ENCODE data around the gene ARHGAP26.

Gene ARHGAP26

GRCh38 chr5:142816531-142817430 lies 46.6 kb downstream of the ARHGAP26 start:
- H3K79me2 ChIP-seq (ENCODE audit: insufficient read depth, low read depth), result no peaks in the 10 kb centered on the region
- H3K27me3 ChIP-seq (ENCODE audit: insufficient read depth, low read depth), result no peaks in the 10 kb centered on the region
- H3K4me3 ChIP-seq (IDR thresholded peaks at IDR 0.05; ENCODE audit: insufficient read depth, low read depth, low read length), result no peak overlapping the region
- no peak overlapping the region for H3K9ac ChIP-seq
- no peaks in the 10 kb centered on the region for H4K20me1 ChIP-seq (ENCODE audit: insufficient read depth)
- H3K4me1 ChIP-seq (ENCODE audit: low read depth, poor library complexity, severe bottlenecking), result no peaks in the 10 kb centered on the region
- no peak overlapping the region for H3K27ac ChIP-seq
- TF ChIP-seq, protein P1, sequence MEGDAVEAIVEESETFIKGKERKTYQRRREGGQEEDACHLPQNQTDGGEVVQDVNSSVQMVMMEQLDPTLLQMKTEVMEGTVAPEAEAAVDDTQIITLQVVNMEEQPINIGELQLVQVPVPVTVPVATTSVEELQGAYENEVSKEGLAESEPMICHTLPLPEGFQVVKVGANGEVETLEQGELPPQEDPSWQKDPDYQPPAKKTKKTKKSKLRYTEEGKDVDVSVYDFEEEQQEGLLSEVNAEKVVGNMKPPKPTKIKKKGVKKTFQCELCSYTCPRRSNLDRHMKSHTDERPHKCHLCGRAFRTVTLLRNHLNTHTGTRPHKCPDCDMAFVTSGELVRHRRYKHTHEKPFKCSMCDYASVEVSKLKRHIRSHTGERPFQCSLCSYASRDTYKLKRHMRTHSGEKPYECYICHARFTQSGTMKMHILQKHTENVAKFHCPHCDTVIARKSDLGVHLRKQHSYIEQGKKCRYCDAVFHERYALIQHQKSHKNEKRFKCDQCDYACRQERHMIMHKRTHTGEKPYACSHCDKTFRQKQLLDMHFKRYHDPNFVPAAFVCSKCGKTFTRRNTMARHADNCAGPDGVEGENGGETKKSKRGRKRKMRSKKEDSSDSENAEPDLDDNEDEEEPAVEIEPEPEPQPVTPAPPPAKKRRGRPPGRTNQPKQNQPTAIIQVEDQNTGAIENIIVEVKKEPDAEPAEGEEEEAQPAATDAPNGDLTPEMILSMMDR (conservative IDR thresholded peaks at IDR 0.05; ENCODE audit: low read depth, low read length), result no peak
- H3K4me2 ChIP-seq, result no peak overlapping the region
- H3K36me3 ChIP-seq (ENCODE audit: insufficient read depth), result no peaks in the 10 kb centered on the region
- no peak overlapping the region for H2AFZ ChIP-seq (ENCODE audit: low read depth)

- Histone ChIP-seq H3K36me3 (ENCODE audit: insufficient read depth) (no peaks in the 10 kb centered on the region), H3K9ac (no peak overlapping the region), H3K27me3 (ENCODE audit: insufficient read depth, low read depth) (no peaks in the 10 kb centered on the region), H3K4me1 (ENCODE audit: low read depth, poor library complexity, severe bottlenecking) (no peaks in the 10 kb centered on the region), H3K27ac (no peak overlapping the region), H3K4me3 (IDR thresholded peaks at IDR 0.05; ENCODE audit: insufficient read depth, low read depth, low read length) (no peak overlapping the region), H4K20me1 (ENCODE audit: insufficient read depth) (no peaks in the 10 kb centered on the region), H3K79me2 (ENCODE audit: insufficient read depth, low read depth) (no peaks in the 10 kb centered on the region), H3K4me2 (no peak overlapping the region), H2AFZ (ENCODE audit: low read depth) (no peak overlapping the region)
- TF ChIP-seq, protein P1 (conservative IDR thresholded peaks at IDR 0.05; ENCODE audit: low read depth, low read length), result no peak
These were observed 47.8 kb downstream of the ARHGAP26 start for GRCh38 chr5:142817949-142818431.

- TF ChIP-seq, protein P1 (conservative IDR thresholded peaks at IDR 0.05; ENCODE audit: low read depth, low read length), result no peak
- Histone ChIP-seq H3K79me2 (ENCODE audit: insufficient read depth, low read depth) (no peaks in the 10 kb centered on the region), H3K27ac (no peak overlapping the region), H4K20me1 (ENCODE audit: insufficient read depth) (no peaks in the 10 kb centered on the region), H2AFZ (ENCODE audit: low read depth) (no peak overlapping the region), H3K4me1 (ENCODE audit: low read depth, poor library complexity, severe bottlenecking) (no peaks in the 10 kb centered on the region), H3K36me3 (ENCODE audit: insufficient read depth) (no peaks in the 10 kb centered on the region), H3K9ac (no peak overlapping the region), H3K4me3 (IDR thresholded peaks at IDR 0.05; ENCODE audit: insufficient read depth, low read depth, low read length) (no peak overlapping the region), H3K27me3 (ENCODE audit: insufficient read depth, low read depth) (no peaks in the 10 kb centered on the region), H3K4me2 (no peak overlapping the region)
These were observed 49.1 kb downstream of the ARHGAP26 start for GRCh38 chr5:142819292-142819691.

- H3K9ac ChIP-seq, result no peak overlapping the region
- no peaks in the 10 kb centered on the region for H3K4me1 ChIP-seq (ENCODE audit: low read depth, poor library complexity, severe bottlenecking)
- no peak overlapping the region for H3K27ac ChIP-seq
- H3K79me2 ChIP-seq (ENCODE audit: insufficient read depth, low read depth), result no peaks in the 10 kb centered on the region
- no peak overlapping the region for H3K4me2 ChIP-seq
- no peak overlapping the region for H2AFZ ChIP-seq (ENCODE audit: low read depth)
- TF ChIP-seq, protein P1 (conservative IDR thresholded peaks at IDR 0.05; ENCODE audit: low read depth, low read length), result no peak
- no peaks in the 10 kb centered on the region for H4K20me1 ChIP-seq (ENCODE audit: insufficient read depth)
- H3K4me3 ChIP-seq (IDR thresholded peaks at IDR 0.05; ENCODE audit: insufficient read depth, low read depth, low read length), result no peak overlapping the region
- no peaks in the 10 kb centered on the region for H3K36me3 ChIP-seq (ENCODE audit: insufficient read depth)
- no peaks in the 10 kb centered on the region for H3K27me3 ChIP-seq (ENCODE audit: insufficient read depth, low read depth)
These were observed 49.6 kb downstream of the ARHGAP26 start for GRCh38 chr5:142819825-142820224.
